Measurements from ENCODE around the gene ERC1.

- no peak for TF ChIP-seq CTCF (conservative IDR thresholded peaks at IDR 0.05 in 1 of 2, IDR thresholded peaks at IDR 0.05 in 1 of 2; ENCODE audit: low read depth in 1 of 2, low read length in 2 of 2)
- TF ChIP-seq EZH2 (IDR thresholded peaks at IDR 0.05; ENCODE audit: low read length, missing control alignments): no peak
These were observed 57.1 kb downstream of the ERC1 start for GRCh38 chr12:1047898-1048660.
